SKM-1 (cell line): ENCODE measurements around the gene AHRR.
"Not testable (repeated sequence)": the region's sequence is repeated elsewhere in the genome, so short reads cannot be mapped to it uniquely, and the experiment has no call there.

Experiments
- DNase-seq: peaks from one replicate; lab custom pipeline; 2025; ENCODE audit not compliant: unreplicated experiment; lab: John Stamatoyannopoulos, UW

AHRR gene

DNA sequence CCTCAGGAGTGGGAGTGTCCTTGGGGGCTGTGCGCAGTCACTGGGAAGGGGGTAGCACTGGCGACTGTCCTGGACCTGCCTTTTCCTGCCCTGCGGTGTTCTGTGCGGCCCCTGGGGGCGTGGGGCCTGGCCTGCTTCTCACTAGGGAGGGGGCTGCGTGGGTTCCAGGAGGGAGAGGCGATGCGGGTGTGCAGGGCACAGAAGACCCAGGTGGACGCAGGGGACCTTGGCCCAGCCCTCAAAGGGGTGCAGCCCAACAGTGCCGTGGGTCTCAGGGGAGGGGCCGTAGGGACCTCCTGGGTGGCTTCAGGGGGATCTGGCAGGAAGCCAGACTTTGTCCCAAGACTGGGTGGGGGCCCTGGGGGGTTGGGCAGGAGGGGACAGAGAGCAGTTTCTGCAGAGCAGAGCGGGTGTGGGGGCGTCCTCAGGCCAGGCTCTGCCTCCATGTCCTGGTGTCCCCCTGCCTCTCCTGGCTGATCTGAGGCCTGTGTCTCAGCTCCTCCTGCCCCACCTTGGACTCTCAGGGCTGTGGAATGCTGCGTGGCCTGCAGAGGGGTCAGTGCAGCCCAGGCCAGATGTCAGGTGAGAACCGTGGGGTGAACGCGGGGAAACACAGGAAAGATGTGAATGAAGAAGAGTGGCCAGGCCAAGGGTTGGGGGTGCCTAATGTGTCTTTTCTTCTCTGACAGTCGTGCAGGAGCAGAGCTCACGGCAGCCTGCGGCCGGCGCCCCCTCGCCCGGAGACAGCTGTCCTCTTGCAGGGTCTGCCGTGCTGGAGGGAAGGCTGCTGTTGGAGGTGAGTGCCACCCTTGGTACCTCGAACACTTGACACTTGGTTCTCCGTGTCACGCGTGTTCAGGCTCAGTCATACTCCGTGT is 54.6 kb downstream of the AHRR start:
- no peak for DNase-seq

- no peak for DNase-seq
Measured at GRCh38 chr5:376799-377325, 55.3 kb downstream of the AHRR start.

DNA sequence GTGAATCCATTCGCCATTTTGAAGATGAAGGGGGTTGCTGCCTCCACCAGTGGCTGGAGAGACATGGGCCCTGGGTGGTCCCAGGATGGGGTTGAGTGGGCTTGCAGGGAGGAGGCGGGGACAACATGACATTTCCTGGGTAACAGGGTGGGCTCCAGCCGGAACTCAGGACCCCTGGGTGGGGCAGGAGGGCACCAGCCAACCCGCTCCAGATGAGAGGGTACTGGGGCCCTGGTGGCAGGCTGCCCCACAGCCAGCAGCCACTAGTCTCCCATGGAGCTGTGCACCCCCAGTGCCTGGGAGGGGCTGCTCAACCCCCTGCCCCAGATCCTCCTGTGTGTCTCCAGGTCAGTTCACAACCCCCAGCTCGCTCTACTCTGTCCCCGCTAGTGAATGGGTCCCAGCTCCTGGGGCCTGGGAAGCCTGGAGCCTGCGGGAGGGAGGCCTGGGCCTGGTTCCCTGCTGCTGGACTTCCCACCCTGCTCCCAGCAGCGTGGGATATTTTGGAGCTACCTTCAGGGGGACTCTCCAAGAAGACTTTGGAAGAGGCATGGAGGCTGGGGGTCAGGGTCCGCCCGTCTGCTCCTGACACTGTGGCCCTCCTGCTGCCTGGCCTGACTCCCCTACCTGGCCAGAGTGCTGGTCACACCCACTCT is 55.9 kb downstream of the AHRR start:
- DNase-seq = no peak

GRCh38 chr5:378301-378891 is 56.9 kb downstream of the AHRR start:
- DNase-seq = no peak

- DNase-seq = no peak
Measured at GRCh38 chr5:378976-379742, 57.6 kb downstream of the AHRR start.

DNA sequence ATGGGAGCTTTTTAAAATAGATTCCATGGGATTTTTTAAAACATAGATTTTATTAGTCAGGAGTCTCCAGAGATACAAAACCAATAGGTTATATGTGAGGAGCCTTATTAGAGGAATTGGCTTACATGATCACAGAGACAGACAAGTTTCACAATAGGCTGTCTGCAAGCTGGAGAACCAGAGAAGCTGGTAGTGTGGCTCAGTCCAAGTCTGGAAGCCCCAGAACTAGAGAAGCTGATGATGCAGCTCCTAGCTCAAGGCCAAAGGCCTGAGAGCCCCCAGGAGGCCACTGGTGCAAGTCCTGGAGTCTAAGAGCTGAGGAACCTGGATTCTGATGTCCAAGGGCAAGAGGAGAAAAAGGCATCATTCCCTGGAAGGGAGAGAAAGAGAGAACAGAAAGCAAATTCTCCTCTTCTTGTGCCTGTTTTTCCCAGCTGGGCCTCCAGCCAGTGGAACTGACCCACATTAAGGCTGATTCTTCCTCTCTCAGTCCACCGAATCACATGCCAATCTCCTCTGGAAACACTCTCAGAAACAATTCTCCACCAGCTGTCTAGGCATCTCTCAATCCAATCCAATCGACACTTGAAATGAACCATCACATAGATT is 59.3 kb downstream of the AHRR start:
- DNase-seq = peak; percentile 28

GRCh38 chr5:383066-383465 is 61.6 kb downstream of the AHRR start:
- DNase-seq = no peak

- no peak for DNase-seq
Measured at GRCh38 chr5:383621-384020, 62.1 kb downstream of the AHRR start.

DNA sequence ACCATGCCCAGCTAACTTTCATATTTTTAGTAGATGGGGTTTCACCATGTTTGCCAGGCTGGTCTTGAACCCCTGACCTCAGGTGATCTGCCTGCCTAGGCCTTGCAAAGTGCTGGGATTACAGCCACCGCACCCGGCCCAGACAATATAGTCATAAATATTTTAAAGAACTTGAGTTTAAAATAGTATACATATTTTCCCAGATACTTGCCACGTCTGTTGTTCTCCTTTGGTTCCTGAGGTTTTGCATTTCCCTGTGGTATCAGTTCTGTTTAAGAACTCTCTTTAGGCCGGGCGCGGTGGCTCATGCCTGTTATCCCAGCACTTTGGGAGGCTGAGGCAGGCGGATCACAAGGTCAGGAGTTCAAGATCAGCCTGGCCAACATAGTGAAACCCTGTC is 63.1 kb downstream of the AHRR start:
- DNase-seq = not testable (repeated sequence)

- no peak for DNase-seq
Measured at GRCh38 chr5:385321-385720, 63.8 kb downstream of the AHRR start.

DNA sequence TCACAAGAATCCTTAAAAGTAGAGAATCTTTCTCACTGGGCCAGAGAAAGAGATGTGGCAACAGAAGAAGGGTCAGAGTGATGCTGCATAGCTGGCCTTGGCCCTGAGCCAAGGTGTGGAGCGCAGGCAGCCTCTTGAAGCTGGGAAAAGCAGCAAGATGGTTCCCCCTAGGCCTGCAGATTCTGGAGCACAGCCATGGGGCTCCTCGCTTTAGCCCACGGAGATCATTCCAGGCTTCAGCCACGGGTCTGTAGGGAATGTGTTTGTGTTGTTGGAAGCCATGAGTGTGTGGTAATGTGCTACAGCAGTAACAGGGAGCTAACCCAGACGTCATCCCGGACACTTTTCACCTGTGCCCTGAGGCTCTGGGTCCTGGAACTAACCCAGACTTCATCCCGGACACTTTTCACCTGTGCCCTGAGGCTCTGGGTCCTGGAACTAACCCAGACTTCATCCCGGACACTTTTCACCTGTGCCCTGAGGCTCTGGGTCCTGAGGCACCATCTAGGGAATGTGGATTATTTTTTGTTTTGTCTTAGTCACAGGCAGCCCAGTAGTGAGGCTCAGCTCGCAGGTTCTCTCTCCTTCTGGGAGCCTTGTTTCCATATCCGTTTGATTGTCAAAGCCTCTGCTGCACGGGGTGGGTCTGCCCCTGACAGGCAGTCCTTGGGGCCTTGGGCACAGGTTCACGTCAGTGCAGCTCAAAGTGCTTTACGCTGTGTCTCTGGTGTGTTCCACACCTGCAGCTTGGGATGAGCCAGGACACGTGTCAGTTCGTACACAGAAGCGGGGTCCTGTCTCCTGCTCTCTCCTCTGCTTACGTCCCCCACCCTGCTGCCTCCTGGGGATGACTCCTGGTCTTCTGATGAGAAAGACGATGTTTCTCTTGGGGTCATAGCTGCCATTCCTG is 65.2 kb downstream of the AHRR start:
- no peak for DNase-seq

GRCh38 chr5:387491-388265 is 66.2 kb downstream of the AHRR start:
- DNase-seq = no peak

- DNase-seq = no peak
Measured at GRCh38 chr5:388266-389196, 67.0 kb downstream of the AHRR start.

GRCh38 chr5:389197-389821 is 67.8 kb downstream of the AHRR start:
- no peak for DNase-seq

- DNase-seq = no peak
Measured at GRCh38 chr5:389891-390622, 68.5 kb downstream of the AHRR start.

- no peak for DNase-seq
Measured at GRCh38 chr5:390623-391491, 69.3 kb downstream of the AHRR start.
